H1 (cell line): Measurements from ENCODE around the gene SIN3B. TPM values are rescaled to one million over a fixed set of nuclear protein-coding genes. Genes with fewer than 3 reads are reported as not detected.
A peak's percentile ranks its signal among the peaks of the same experiment; 100 is the strongest.

ENCODE experiments used
- CTCF ChIA-PET: fragments of 300-600 bp; sonication (Branson Sonifier 250); formaldehyde crosslinking; loops from one replicate; lab custom pipeline; 2021; ENCODE audit not compliant: partially characterized antibody; lab: Charles Lee
- POLR2A ChIA-PET: fragments of 300-600 bp; sonication (Branson Sonifier 250); formaldehyde crosslinking; loops from one replicate; lab custom pipeline; 2021; ENCODE audit warnings: inconsistent platforms; ENCODE audit not compliant: partially characterized antibody; lab: Charles Lee
- DNase-seq, 2 experiments: peaks; one replicate each; pipeline versions ENCODE4 v3.0.0 to v3.0.0-alpha.2; 2010 to 2022; ENCODE audit warnings: low spot score in 2 of 2, low read depth in 1 of 2, mixed read lengths in 1 of 2
- FAIRE-seq: peaks from 2 replicates; lab custom pipeline; 2011; peaks lifted over from hg19 to GRCh38; lab: Jason Lieb, UNC
- H2AFZ ChIP-seq: 2 replicates; pipeline ENCODE4 v1.8.1; 2012; ENCODE audit warnings: low read length, inconsistent platforms
- H2AK5ac ChIP-seq: 2 replicates; pipeline ENCODE4 v1.6.1; 2013; ENCODE audit warnings: low read depth, low read length
- H2BK120ac ChIP-seq: replicated peaks from 2 replicates; pipeline ENCODE3; 2013; ENCODE audit warnings: low read depth, low read length, inconsistent platforms
- H2BK12ac ChIP-seq: 2 replicates; pipeline ENCODE4 v1.6.1; 2013; ENCODE audit warnings: low read depth, low read length
- H2BK15ac ChIP-seq: 2 replicates; pipeline ENCODE4 v1.6.1; 2013; ENCODE audit warnings: low read length
- H2BK20ac ChIP-seq: 2 replicates; pipeline ENCODE4 v1.6.1; 2013; ENCODE audit warnings: low read length
- H2BK5ac ChIP-seq: 2 replicates; pipeline ENCODE4 v1.6.1; 2013; ENCODE audit warnings: low read depth, low read length
- H3K14ac ChIP-seq: 2 replicates; pipeline ENCODE4 v1.6.1; 2013; ENCODE audit warnings: inconsistent platforms; ENCODE audit not compliant: insufficient read length
- H3K18ac ChIP-seq: 2 replicates; pipeline ENCODE4 v1.6.1; 2013; ENCODE audit warnings: low read length; ENCODE audit errors: extremely low read depth
- H3K23ac ChIP-seq: 2 replicates; pipeline ENCODE4 v1.6.1; 2013; ENCODE audit warnings: inconsistent platforms; ENCODE audit not compliant: insufficient read length
- H3K23me2 ChIP-seq: 2 replicates; pipeline ENCODE4 v1.6.1; 2013; ENCODE audit warnings: low read depth, low read length
- H3K27ac ChIP-seq: 2 replicates; pipeline ENCODE4 v1.6.1; 2011; ENCODE audit warnings: low read depth, low read length, inconsistent platforms
- H3K27me3 ChIP-seq, 4 experiments: replicated peaks in 1 of 4; 1 replicate in 1 of 4; 2 replicates in 3 of 4; pipeline versions ENCODE4 v1.6.1 to v1.8.1; 2011 to 2013; ENCODE audit warnings: low read length in 3 of 4, mild to moderate bottlenecking in 3 of 4, inconsistent platforms in 2 of 4, mixed read lengths in 2 of 4, moderate library complexity in 1 of 4; ENCODE audit not compliant: control insufficient read depth in 3 of 4, insufficient read depth in 3 of 4; ENCODE audit errors: extremely low read depth in 1 of 4
- H3K36me3 ChIP-seq, 4 experiments: 2 replicates each; pipeline versions ENCODE4 v1.6.1 to v1.8.1; 2011 to 2013; ENCODE audit warnings: mild to moderate bottlenecking in 4 of 4, low read length in 3 of 4, moderate library complexity in 2 of 4, control low read depth in 1 of 4, inconsistent platforms in 1 of 4; ENCODE audit not compliant: insufficient read depth in 4 of 4, control insufficient read depth in 2 of 4
- H3K4ac ChIP-seq: replicated peaks from 2 replicates; pipeline ENCODE3; 2013; ENCODE audit warnings: low read length, low read depth, mixed read lengths, inconsistent platforms; ENCODE audit not compliant: insufficient read length
- H3K4me1 ChIP-seq, 4 experiments: replicated peaks in 1 of 4; 1 replicate in 1 of 4; 2 replicates in 3 of 4; pipeline versions ENCODE4 v1.6.1 to v1.8.1; 2011 to 2013; ENCODE audit warnings: low read length in 3 of 4, inconsistent platforms in 2 of 4, mixed read lengths in 1 of 4; ENCODE audit not compliant: insufficient read depth in 4 of 4, control insufficient read depth in 3 of 4
- H3K4me2 ChIP-seq, 2 experiments: 2 replicates each; pipeline versions ENCODE4 v1.6.1 to v1.8.1; 2011 to 2013; ENCODE audit warnings: low read depth in 2 of 2, low read length in 2 of 2, control low read depth in 1 of 2, inconsistent platforms in 1 of 2, mild to moderate bottlenecking in 1 of 2; ENCODE audit not compliant: insufficient read depth in 1 of 2
- H3K4me3 ChIP-seq, 4 experiments: fragments of 200-600, 300-600 bp in 1 of 4; sonication (generic), shearing (Covaris generic), sonication (Bioruptor Twin) in 1 of 4; 2 replicates each; pipeline versions ENCODE4 v1.5.1 to v1.8.1; 2011 to 2016; ENCODE audit warnings: low read length in 4 of 4, low read depth in 3 of 4, control low read depth in 2 of 4, inconsistent platforms in 2 of 4, mild to moderate bottlenecking in 2 of 4, mixed read lengths in 1 of 4, moderate library complexity in 1 of 4; ENCODE audit not compliant: insufficient read depth in 2 of 4; ENCODE audit errors: extremely low read depth in 1 of 4
- H3K56ac ChIP-seq: replicated peaks from 2 replicates; pipeline ENCODE3; 2013; ENCODE audit warnings: low read depth, mild to moderate bottlenecking, mixed read lengths, low read length, inconsistent platforms; ENCODE audit not compliant: insufficient read length
- H3K79me1 ChIP-seq: 2 replicates; pipeline ENCODE4 v1.6.1; 2013; ENCODE audit warnings: low read depth, low read length, control low read depth
- H3K79me2 ChIP-seq, 2 experiments: 2 replicates each; pipeline versions ENCODE4 v1.6.1 to v1.8.1; 2012 to 2013; ENCODE audit warnings: low read length in 2 of 2, mild to moderate bottlenecking in 2 of 2, inconsistent platforms in 1 of 2; ENCODE audit not compliant: insufficient read depth in 2 of 2, control insufficient read depth in 1 of 2
- H3K9ac ChIP-seq, 4 experiments: replicated peaks in 1 of 4; 1 replicate in 1 of 4; 2 replicates in 3 of 4; pipeline versions ENCODE4 v1.6.1 to v1.8.1; 2011 to 2013; ENCODE audit warnings: low read depth in 3 of 4, low read length in 3 of 4, control low read depth in 2 of 4, mild to moderate bottlenecking in 2 of 4, moderate library complexity in 2 of 4, inconsistent platforms in 1 of 4; ENCODE audit errors: extremely low read depth in 1 of 4
- H3K9me3 ChIP-seq, 2 experiments: 2 replicates each; pipeline versions ENCODE4 v1.6.1 to v1.8.1; 2012 to 2013; ENCODE audit warnings: mild to moderate bottlenecking in 2 of 2, moderate library complexity in 2 of 2, control low read depth in 1 of 2, inconsistent platforms in 1 of 2, low read depth in 1 of 2, low read length in 1 of 2, mixed read lengths in 1 of 2; ENCODE audit not compliant: insufficient read depth in 2 of 2
- H4K20me1 ChIP-seq, 2 experiments: replicated peaks in 1 of 2; 2 replicates each; pipeline versions ENCODE3 to v1.8.1; 2011 to 2013; ENCODE audit warnings: inconsistent platforms in 2 of 2, low read length in 2 of 2, mild to moderate bottlenecking in 1 of 2; ENCODE audit not compliant: insufficient read depth in 2 of 2, control insufficient read depth in 1 of 2
- H4K5ac ChIP-seq: 2 replicates; pipeline ENCODE4 v1.6.1; 2013; ENCODE audit warnings: low read length, low read depth, mixed read lengths, inconsistent platforms; ENCODE audit not compliant: insufficient read length
- H4K8ac ChIP-seq: 2 replicates; pipeline ENCODE4 v1.8.0; 2013; ENCODE audit warnings: mild to moderate bottlenecking, moderate library complexity, low read length, inconsistent platforms; ENCODE audit not compliant: insufficient read depth; ENCODE audit errors: extremely low read depth
- H4K91ac ChIP-seq: replicated peaks from 2 replicates; pipeline ENCODE3; 2013; ENCODE audit warnings: low read length, mixed read lengths, inconsistent platforms; ENCODE audit not compliant: insufficient read length
- BCL11A ChIP-seq, 2 experiments: IDR thresholded peaks; one replicate each; pipeline ENCODE4 v1.6.1; 2011; ENCODE audit warnings: low read depth in 2 of 2, low read length in 2 of 2, mild to moderate bottlenecking in 2 of 2
- BRCA1 ChIP-seq: IDR thresholded peaks from 2 replicates; pipeline ENCODE4 v1.6.1; 2012; ENCODE audit warnings: low read depth, low read length, improper control_type of control experiment
- CREB1 ChIP-seq: IDR thresholded peaks from 2 replicates; pipeline ENCODE4 v1.6.1; 2012; ENCODE audit warnings: inconsistent platforms
- EP300 ChIP-seq, 2 experiments: IDR thresholded peaks; 1 replicate in 1 of 2; 2 replicates in 1 of 2; pipeline ENCODE4 v1.6.1; 2011 to 2012; ENCODE audit warnings: low read depth in 2 of 2, low read length in 2 of 2, mild to moderate bottlenecking in 2 of 2, borderline replicate concordance in 1 of 2, inconsistent platforms in 1 of 2, moderate library complexity in 1 of 2
- HDAC6 ChIP-seq: IDR thresholded peaks from one replicate; pipeline ENCODE4 v1.7.1; 2012; ENCODE audit warnings: low read depth, mild to moderate bottlenecking, inconsistent platforms, low read length, moderate library complexity
- JUND ChIP-seq: IDR thresholded peaks from 2 replicates; pipeline ENCODE4 v1.6.1; 2011; ENCODE audit warnings: mild to moderate bottlenecking, improper control_type of control experiment, low read length
- POLR2A ChIP-seq, 2 experiments: IDR thresholded peaks; 1 replicate in 1 of 2; 2 replicates in 1 of 2; pipeline ENCODE4 v1.6.1; 2011; ENCODE audit warnings: low read depth in 2 of 2, low read length in 2 of 2, mild to moderate bottlenecking in 2 of 2; ENCODE audit errors: control extremely low read depth in 1 of 2
- POU5F1 ChIP-seq: IDR thresholded peaks from 2 replicates; pipeline ENCODE4 v1.6.1; 2011; ENCODE audit warnings: low read depth, mild to moderate bottlenecking, low read length, moderate library complexity
- RAD21 ChIP-seq, 2 experiments: IDR thresholded peaks in 1 of 2; conservative IDR thresholded peaks in 1 of 2; 2 replicates each; pipeline ENCODE4 v1.6.1; 2011; ENCODE audit warnings: low read depth in 2 of 2, low read length in 2 of 2, improper control_type of control experiment in 1 of 2, inconsistent platforms in 1 of 2, mild to moderate bottlenecking in 1 of 2, moderate library complexity in 1 of 2
- RNF2 ChIP-seq: fragments of 200-900, 300-1000 bp; sonication (generic); IDR thresholded peaks from 2 replicates; pipeline ENCODE4 v1.7.1; 2016; ENCODE audit warnings: borderline replicate concordance, low read depth, mild to moderate bottlenecking, antibody characterized with exemption, low read length; ENCODE audit not compliant: poor library complexity, severe bottlenecking; ENCODE audit errors: missing control alignments
- SIN3A ChIP-seq, 2 experiments: IDR thresholded peaks in 1 of 2; conservative IDR thresholded peaks in 1 of 2; 2 replicates each; pipeline ENCODE4 v1.6.1; 2011 to 2012; ENCODE audit warnings: low read length in 2 of 2, improper control_type of control experiment in 1 of 2, low read depth in 1 of 2, mild to moderate bottlenecking in 1 of 2
- TAF7 ChIP-seq: optimal IDR thresholded peaks from 2 replicates; pipeline ENCODE3; 2011; ENCODE audit warnings: low read depth, mild to moderate bottlenecking, inconsistent platforms, low read length, moderate library complexity, borderline replicate concordance
- TCF12 ChIP-seq: IDR thresholded peaks from 2 replicates; pipeline ENCODE4 v1.6.1; 2011; ENCODE audit warnings: low read depth, mild to moderate bottlenecking, low read length
- ZNF274 ChIP-seq: IDR thresholded peaks from 2 replicates; pipeline ENCODE4 v1.7.0; 2012; ENCODE audit warnings: low read length, borderline replicate concordance; ENCODE audit errors: extremely low read depth
- WGBS, 2 experiments: shearing (Covaris generic) in 1 of 2; methylation state at CpG; one replicate each; pipeline versions ENCODE4 v1.1.6 to v1.1.7; 2013 to 2015; ENCODE audit warnings: low lambda C conversion rate in 2 of 2, mixed read lengths in 2 of 2, inconsistent platforms in 1 of 2, low coverage in 1 of 2, missing lambda C conversion rate in 1 of 2; ENCODE audit not compliant: insufficient replicate concordance in 2 of 2, insufficient coverage in 1 of 2, insufficient read length in 1 of 2; ENCODE audit errors: extremely low coverage in 1 of 2, missing lambda C conversion rate in 1 of 2; 5-methylcytosine and 5-hydroxymethylcytosine counted together
- polyA plus RNA-seq, 7 experiments: library from polyadenylated mRNA; depleted of rRNA in 3 of 7; stranded (reverse) in 5 of 7; unstranded in 2 of 7; fragments of >200 nt in 5 of 7; fragments of 200-250 nt in 2 of 7; gene quantifications; 1 replicate in 5 of 7; 2 replicates in 1 of 7; 4 replicates in 1 of 7; pipeline versions ENCODE4 v1.2.1 to v1.2.3, GENCODE V29; 2011 to 2013; ENCODE audit warnings: missing spikeins in 2 of 7, mixed read lengths in 2 of 7
- total RNA-seq: library from RNA; stranded (reverse); fragmentation: NEBNext Ultra II Directional; extraction: Animal tissue kit (Norgen Biotek cat#: 25700); gene quantifications from 2 replicates; pipeline ENCODE4 v1.2.1, GENCODE V29; 2021

The SIN3B gene
- total and polyA plus RNA-seq, 2 of the 8 experiments (the other 6 are each of a cell fraction or from before 2014, with no cell fraction given), result 29.5 to 71.1 TPM

- H3K4me1 ChIP-seq, result no peaks in the 10 kb centered on the region
- H3K23ac ChIP-seq, result no peak overlapping the region
- no peak overlapping the region for H3K4me2 ChIP-seq
- no peaks in the 10 kb centered on the region for H3K27me3 ChIP-seq
- H3K4me3 ChIP-seq, result no peak overlapping the region
- no peak overlapping the region for H3K56ac ChIP-seq
- H3K9me3 ChIP-seq, result no peaks in the 10 kb centered on the region
- peaks cover 12 to 61% (median 32%) of the 10 kb centered on the region in 4 experiments for H3K36me3 ChIP-seq
- no peak overlapping the region for H4K5ac ChIP-seq
- H3K14ac ChIP-seq, result no peak overlapping the region
- no peak overlapping the region for H2AK5ac ChIP-seq
- H2BK12ac ChIP-seq, result no peak overlapping the region
- H4K91ac ChIP-seq, result no peak overlapping the region
- no peak overlapping the region for H3K4ac ChIP-seq
- no peak overlapping the region for H2BK120ac ChIP-seq
- no peak overlapping the region for H2BK5ac ChIP-seq
- no peak overlapping the region for H3K18ac ChIP-seq
- H2BK15ac ChIP-seq, result no peak overlapping the region
- 82% methylated on average over 4 of the region's 4 CpGs; no CpG with 5 or more reads in 1 of the 2 experiments for WGBS, 2 experiments
- ChIA-PET POLR2A (interaction anchor here (0.7 kb wide), 1 partner anchor 12 kb away, joined by 3 read pairs; no protein-coding TSS in a partner anchor), CTCF (interaction anchor here (0.6 to 5.0 kb wide), 6 partner anchors 39 to 65 kb away, joined by 3 to 54 read pairs (median 6); no protein-coding TSS in a partner anchor)
- FAIRE-seq (no peak), DNase-seq (no peak)
- H2AFZ ChIP-seq, result no peak overlapping the region
- H3K79me2 ChIP-seq, result peaks cover 0 to 7% of the 10 kb centered on the region in 2 experiments; a peak in 2 of 4 replicates
- peaks cover 5 to 20% of the 10 kb centered on the region in 2 experiments for H4K20me1 ChIP-seq
- H3K27ac ChIP-seq, result no peak overlapping the region
- H2BK20ac ChIP-seq, result no peak overlapping the region
- peaks cover 8% of the 10 kb centered on the region for H3K79me1 ChIP-seq
- peak overlapping the region; percentile 54; the same call in 1 of the 2 replicates for H4K8ac ChIP-seq
- no peaks in the 10 kb centered on the region for H3K23me2 ChIP-seq
- H3K9ac ChIP-seq, result no peak overlapping the region
- TF ChIP-seq SIN3A (conservative IDR thresholded peaks at IDR 0.05 in 1 of 2, IDR thresholded peaks at IDR 0.05 in 1 of 2; ENCODE audit: low read depth in 1 of 2, low read length in 2 of 2) (no peak), POU5F1 (no peak), POLR2A (IDR thresholded peaks at IDR 0.05; ENCODE audit: control extremely low read depth in 1 of 2, low read depth in 2 of 2, low read length in 2 of 2) (no peak), CREB1 (no peak), ZNF274 (no peak), TAF7 (no peak), BCL11A (IDR thresholded peaks at IDR 0.05; ENCODE audit: low read depth in 2 of 2, low read length in 2 of 2) (no peak), HDAC6 (no peak), RAD21 (IDR thresholded peaks at IDR 0.05 in 1 of 2, conservative IDR thresholded peaks at IDR 0.05 in 1 of 2; ENCODE audit: low read depth in 2 of 2, low read length in 2 of 2) (no peak), JUND (no peak), TCF12 (no peak), EP300 (IDR thresholded peaks at IDR 0.05; ENCODE audit: borderline replicate concordance in 1 of 2, low read depth in 2 of 2, low read length in 2 of 2) (no peak), RNF2 (no peak), BRCA1 (no peak)
Measured at GRCh38 chr19:16837035-16837362, 7.8 kb downstream of the SIN3B start.
